ENCODE results near the gene CD226. TPM values are rescaled to one million over a fixed set of nuclear protein-coding genes. Genes with fewer than 3 reads are reported as not detected.

CD226 gene
- total RNA-seq, 1 donor from 2014 or later, result not detected

GRCh38 chr18:69948919-69949537, 1.4 kb upstream of the CD226 start:
- TF ChIP-seq EZH2phosphoT487 (IDR thresholded peaks at IDR 0.05), result no peak
- no peaks in the 10 kb centered on the region for H3F3A ChIP-seq (ENCODE audit: low read depth)
- no peaks in the 10 kb centered on the region for H4K20me1 ChIP-seq (ENCODE audit: low read depth)
- no peak overlapping the region for H2AFZ ChIP-seq (replicated peaks)
- Mint-ChIP-seq H3K9me3 (no peaks in the 10 kb centered on the region), H3K36me3 (no peaks in the 10 kb centered on the region), H3K27ac (no peak overlapping the region), H3K27me3 (ENCODE audit: insufficient read depth, low read depth) (peaks cover 3% of the 10 kb centered on the region), H3K4me1 (no peaks in the 10 kb centered on the region), H3K4me3 (no peak overlapping the region)
- no peak for DNase-seq (ENCODE audit: low spot score)
- no peaks in the 10 kb centered on the region for H3K79me2 ChIP-seq (ENCODE audit: low read depth)
- H3K9me3 ChIP-seq (ENCODE audit: low read depth), result no peaks in the 10 kb centered on the region
- H3K4me1 ChIP-seq, result no peaks in the 10 kb centered on the region
- no peak overlapping the region for H3K9ac ChIP-seq
- H3K27ac ChIP-seq, result no peak overlapping the region
- H3K4me2 ChIP-seq, result no peak overlapping the region
- H3K36me3 ChIP-seq, result no peaks in the 10 kb centered on the region
- H3K27me3 ChIP-seq, result no peaks in the 10 kb centered on the region
- no peak overlapping the region for H3K4me3 ChIP-seq

- Mint-ChIP-seq H3K9me3 (no peaks in the 10 kb centered on the region), H3K27ac (no peak overlapping the region), H3K27me3 (ENCODE audit: insufficient read depth, low read depth) (peaks cover 3% of the 10 kb centered on the region), H3K4me3 (no peak overlapping the region), H3K36me3 (no peaks in the 10 kb centered on the region), H3K4me1 (no peaks in the 10 kb centered on the region)
- Histone ChIP-seq H3K36me3 (no peaks in the 10 kb centered on the region), H3K9ac (no peak overlapping the region), H3K27me3 (no peaks in the 10 kb centered on the region), H3K4me3 (no peak overlapping the region), H4K20me1 (ENCODE audit: low read depth) (no peaks in the 10 kb centered on the region), H3F3A (ENCODE audit: low read depth) (no peaks in the 10 kb centered on the region), H2AFZ (replicated peaks) (no peak overlapping the region), H3K9me3 (ENCODE audit: low read depth) (no peaks in the 10 kb centered on the region), H3K4me2 (no peak overlapping the region), H3K79me2 (ENCODE audit: low read depth) (no peaks in the 10 kb centered on the region), H3K27ac (no peak overlapping the region), H3K4me1 (no peaks in the 10 kb centered on the region)
- TF ChIP-seq EZH2phosphoT487 (IDR thresholded peaks at IDR 0.05) (no peak), CTCF (IDR thresholded peaks at IDR 0.05) (no peak), EZH2 (IDR thresholded peaks at IDR 0.05) (no peak)
- DNase-seq (ENCODE audit: low spot score), result no peak
Measured at GRCh38 chr18:69948256-69948655, 583 bp upstream of the CD226 start.

- no peak overlapping the region for H2AFZ ChIP-seq (replicated peaks)
- no peak overlapping the region for H3K27ac ChIP-seq
- Mint-ChIP-seq H3K9me3 (no peaks in the 10 kb centered on the region), H3K27ac (no peak overlapping the region), H3K36me3 (no peaks in the 10 kb centered on the region), H3K27me3 (ENCODE audit: insufficient read depth, low read depth) (no peaks in the 10 kb centered on the region), H3K4me1 (no peaks in the 10 kb centered on the region), H3K4me3 (no peak overlapping the region)
- H3K79me2 ChIP-seq (ENCODE audit: low read depth), result no peaks in the 10 kb centered on the region
- no peak overlapping the region for H3K4me3 ChIP-seq
- no peaks in the 10 kb centered on the region for H3K4me1 ChIP-seq
- no peaks in the 10 kb centered on the region for H4K20me1 ChIP-seq (ENCODE audit: low read depth)
- no peaks in the 10 kb centered on the region for H3K27me3 ChIP-seq
- no peak for DNase-seq (ENCODE audit: low spot score)
- no peak overlapping the region for H3K4me2 ChIP-seq
- no peak overlapping the region for H3K9ac ChIP-seq
- H3F3A ChIP-seq (ENCODE audit: low read depth), result no peaks in the 10 kb centered on the region
- H3K9me3 ChIP-seq (ENCODE audit: low read depth), result no peaks in the 10 kb centered on the region
- H3K36me3 ChIP-seq, result no peaks in the 10 kb centered on the region
- TF ChIP-seq CTCF (IDR thresholded peaks at IDR 0.05), result no peak
- TF ChIP-seq EZH2 (IDR thresholded peaks at IDR 0.05), result no peak
- TF ChIP-seq EZH2phosphoT487 (IDR thresholded peaks at IDR 0.05), result no peak
Measured at GRCh38 chr18:69946608-69947155, 991 bp downstream of the CD226 start.
